T1000 (cell line): ENCODE measurements around the gene BMPR1A.
"Not testable (repeated sequence)": the region's sequence is repeated elsewhere in the genome, so short reads cannot be mapped to it uniquely, and the experiment has no call there.

Source experiments
- DNase-seq: peaks from one replicate; lab custom pipeline; 2025; ENCODE audit warnings: mixed read lengths; lab: John Stamatoyannopoulos, UW

BMPR1A gene

GRCh38 chr10:86848747-86849146 lies 92.3 kb downstream of the BMPR1A start:
- DNase-seq, result no peak

DNA sequence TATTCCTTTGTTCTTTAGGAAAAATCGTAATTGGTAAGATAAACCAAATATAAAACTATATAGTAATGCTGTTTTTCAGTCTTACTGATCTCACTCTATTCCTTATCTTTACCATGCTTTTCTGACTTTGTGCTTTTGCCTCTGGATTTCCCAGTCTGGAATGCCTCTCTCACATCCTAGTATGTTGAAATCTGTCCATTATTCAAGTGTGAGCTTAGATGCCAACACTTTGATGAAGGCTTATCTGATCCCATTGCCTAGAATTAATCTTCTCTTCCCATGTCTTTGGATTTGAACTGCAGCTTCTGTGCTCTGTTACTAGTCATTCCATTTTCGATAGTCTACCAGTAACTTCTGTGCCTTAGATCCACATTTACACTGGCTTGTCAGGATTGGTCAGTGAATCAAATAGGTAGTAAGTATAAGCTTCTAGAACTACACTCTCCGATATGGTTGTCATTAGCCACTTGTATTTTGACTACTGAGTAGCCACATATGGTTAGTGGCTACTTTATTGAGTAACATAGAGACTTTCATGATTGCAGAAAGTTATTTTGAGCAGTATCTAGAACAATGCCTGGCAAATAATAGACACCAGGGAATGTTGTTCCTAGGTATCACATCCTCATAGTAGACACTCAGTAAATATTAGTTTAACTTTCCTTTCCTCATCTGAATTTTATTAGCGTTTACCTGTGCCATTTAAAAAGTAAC lies 92.9 kb downstream of the BMPR1A start:
- DNase-seq, result no peak

DNA sequence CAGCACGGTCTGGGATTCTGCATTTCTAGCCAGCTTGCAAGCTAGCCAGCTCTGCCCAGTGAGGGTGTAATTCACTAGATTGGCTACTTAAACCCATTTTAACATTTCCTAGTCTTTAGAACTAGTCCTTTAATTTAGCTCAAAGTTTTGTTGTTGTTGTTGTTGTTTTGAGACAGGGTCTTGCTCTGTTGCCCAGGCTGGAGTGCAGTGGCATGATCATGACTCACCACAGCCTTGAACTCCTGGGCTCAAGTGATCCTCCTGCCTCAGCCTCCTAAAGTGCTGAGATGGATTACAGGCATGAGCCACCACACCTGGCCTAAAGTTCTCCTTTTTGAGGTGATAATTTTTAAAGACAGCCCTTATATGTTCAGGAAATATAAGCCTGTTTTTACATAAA lies 94.1 kb downstream of the BMPR1A start:
- DNase-seq, result no peak

DNA sequence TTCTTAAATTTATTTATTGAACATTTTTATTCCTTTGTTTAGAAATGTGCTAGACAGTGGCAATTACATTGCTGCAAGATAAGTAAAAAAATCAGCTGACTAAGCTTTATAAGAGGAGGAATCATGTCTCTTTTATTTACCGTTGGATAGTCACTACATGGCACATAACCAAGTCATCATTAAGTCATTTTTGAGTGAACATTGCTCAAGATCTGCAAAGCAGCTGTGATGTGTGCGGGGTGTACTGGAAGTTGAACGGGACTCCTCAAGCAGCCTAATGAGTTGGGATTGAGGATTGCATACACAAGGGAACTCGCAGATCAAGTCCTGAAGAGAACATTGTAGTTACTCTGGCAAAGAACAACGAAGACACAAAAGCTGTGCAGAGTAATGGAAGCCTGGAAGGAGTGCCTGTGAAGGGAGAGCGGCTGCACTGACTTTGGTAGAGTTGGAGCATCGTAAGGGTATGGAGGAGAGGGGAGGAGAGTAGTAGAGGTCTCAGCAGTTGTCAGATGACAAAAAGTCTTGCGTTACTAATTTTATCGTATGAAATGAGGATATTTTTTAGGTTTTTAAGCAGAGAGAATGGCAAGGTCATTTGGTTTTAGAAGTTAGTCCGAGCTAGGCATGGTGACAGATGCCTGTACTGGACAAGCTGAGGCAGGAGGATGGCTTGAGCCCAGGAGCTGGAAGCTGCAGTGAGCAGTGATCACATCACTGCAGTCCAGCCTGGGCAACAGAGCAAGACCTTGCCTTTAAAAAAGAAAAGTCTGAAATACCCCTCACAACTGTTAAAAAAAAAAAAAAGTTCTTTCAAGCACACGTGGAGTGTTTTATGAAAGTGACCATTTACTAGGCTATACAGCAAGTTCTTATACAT lies 95.1 kb downstream of the BMPR1A start:
- no peak for DNase-seq

GRCh38 chr10:86853582-86853981 lies 97.2 kb downstream of the BMPR1A start:
- not testable (repeated sequence) for DNase-seq

GRCh38 chr10:86855513-86855912 lies 99.1 kb downstream of the BMPR1A start:
- no peak for DNase-seq

DNA sequence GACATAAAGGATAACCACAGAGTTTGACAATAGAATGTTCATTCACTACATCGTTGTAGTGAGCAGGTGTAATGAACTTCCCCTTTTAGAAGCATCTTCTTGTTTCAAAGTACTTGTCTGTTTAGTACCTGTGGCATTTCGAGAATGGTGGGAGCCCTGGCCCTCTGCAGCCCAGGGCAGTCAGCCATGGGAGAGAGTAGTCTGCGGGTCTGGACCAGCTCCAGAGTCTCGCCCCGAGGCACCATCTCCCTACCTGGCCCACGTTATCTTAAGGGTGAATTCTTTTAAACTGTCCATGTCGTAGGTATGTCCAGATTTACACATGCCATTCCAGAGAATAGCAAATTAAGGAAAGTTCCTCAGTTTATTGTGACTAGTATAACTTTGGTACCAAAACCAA lies 99.7 kb downstream of the BMPR1A start:
- no peak for DNase-seq

GRCh38 chr10:86857128-86857721 lies 100.8 kb downstream of the BMPR1A start:
- no peak for DNase-seq

GRCh38 chr10:86858011-86858410 lies 101.6 kb downstream of the BMPR1A start:
- no peak for DNase-seq

GRCh38 chr10:86861351-86861750 lies 104.9 kb downstream of the BMPR1A start:
- no peak for DNase-seq

- no peak for DNase-seq
These were observed 106.0 kb downstream of the BMPR1A start for GRCh38 chr10:86862373-86862772.

GRCh38 chr10:86862786-86863483 lies 106.5 kb downstream of the BMPR1A start:
- DNase-seq, result no peak

DNA sequence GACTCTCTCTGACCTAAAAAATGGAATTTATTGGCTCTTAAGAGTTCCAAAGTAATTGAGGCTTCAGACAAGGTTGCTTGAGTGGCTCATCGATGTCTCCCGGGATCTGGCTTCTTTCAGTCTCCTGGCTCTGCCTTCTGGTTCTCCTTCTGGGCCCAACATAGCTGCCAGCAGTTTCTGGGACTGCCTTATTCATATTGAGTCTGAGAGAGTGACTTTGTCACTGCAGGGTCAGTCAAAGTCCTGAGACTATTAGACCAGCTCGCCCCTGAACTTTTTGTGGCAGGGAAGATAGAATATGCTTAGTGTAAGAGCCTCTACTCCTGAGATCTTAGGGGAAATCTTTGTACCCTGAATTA lies 107.0 kb downstream of the BMPR1A start:
- no peak for DNase-seq

- DNase-seq, result not testable (repeated sequence)
These were observed 108.8 kb downstream of the BMPR1A start for GRCh38 chr10:86865011-86865811.

- DNase-seq, result no peak
These were observed 110.7 kb downstream of the BMPR1A start for GRCh38 chr10:86867149-86867548.

GRCh38 chr10:86868353-86868752 lies 111.9 kb downstream of the BMPR1A start:
- DNase-seq, result no peak

GRCh38 chr10:86870679-86871078 lies 114.3 kb downstream of the BMPR1A start:
- DNase-seq, result no peak

DNA sequence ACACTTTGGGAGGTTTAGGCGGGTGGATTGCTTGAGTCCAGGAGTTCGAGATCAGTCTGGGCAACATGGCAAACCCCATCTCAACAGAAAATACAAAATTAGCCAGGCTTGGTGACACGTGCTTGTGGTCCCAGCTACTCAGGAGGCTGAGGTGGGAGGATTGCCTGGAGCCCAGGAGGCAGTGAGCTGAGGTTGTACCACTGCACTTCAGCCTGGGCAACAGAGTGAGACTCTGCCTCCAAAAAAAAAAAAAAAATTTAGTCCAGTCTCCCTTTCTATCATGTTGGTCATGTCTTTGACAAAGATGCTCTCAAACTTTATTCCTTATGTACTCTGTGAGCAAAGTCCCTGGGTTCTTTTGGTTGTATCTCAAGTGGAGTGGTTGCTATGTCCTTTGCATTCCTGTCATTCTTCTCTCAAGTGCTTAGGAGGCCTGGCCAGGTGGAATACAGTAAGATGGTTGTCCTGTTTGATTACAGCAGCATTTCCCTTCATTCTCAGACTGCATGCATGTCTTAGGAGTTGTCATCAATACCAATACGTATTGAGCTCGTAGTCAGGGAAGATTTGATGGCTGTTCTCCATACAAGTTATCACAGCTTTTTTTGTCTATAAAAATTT lies 115.3 kb downstream of the BMPR1A start:
- no peak for DNase-seq

- DNase-seq, result no peak
These were observed 116.3 kb downstream of the BMPR1A start for GRCh38 chr10:86872757-86873156.

DNA sequence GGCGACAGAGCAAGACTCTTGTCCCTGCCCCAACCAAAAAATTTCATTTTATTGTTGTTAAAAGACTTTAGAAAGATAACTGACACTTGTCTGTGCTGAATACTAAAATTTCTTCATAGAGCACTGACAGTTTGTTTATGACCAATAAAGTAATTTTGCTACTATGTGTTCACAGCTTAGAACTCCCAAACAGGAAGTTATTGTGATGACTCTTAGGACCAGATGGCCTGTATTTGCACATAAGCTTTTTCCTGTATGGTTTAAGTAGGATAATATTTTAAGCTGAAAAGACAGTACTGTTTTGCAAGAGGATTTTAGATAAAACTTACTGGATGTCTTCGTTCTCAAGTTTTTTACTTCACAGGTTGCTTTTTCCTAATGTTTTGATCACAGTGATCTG lies 120.3 kb downstream of the BMPR1A start:
- DNase-seq, result no peak
